ENCODE results near the gene GALNT7.
"Not testable (repeated sequence)": the region's sequence is repeated elsewhere in the genome, so short reads cannot be mapped to it uniquely, and the experiment has no call there.

Gene GALNT7

GRCh38 chr4:173219126-173219437 is 50.5 kb downstream of the GALNT7 start:
- H3K4me1 ChIP-seq (ENCODE audit: insufficient read depth, low read length): peaks cover 18% of the 10 kb centered on the region
- H3K36me3 ChIP-seq (ENCODE audit: insufficient read depth, low read length); H3K9ac ChIP-seq (ENCODE audit: low read depth, low read length); H3K9me3 ChIP-seq (ENCODE audit: control insufficient read depth, insufficient read depth, low read length): not testable (repeated sequence)

GRCh38 chr4:173223743-173224142 is 55.1 kb downstream of the GALNT7 start:
- no peaks in the 10 kb centered on the region; the same call in 1 of the 2 replicates for H3K36me3 ChIP-seq (ENCODE audit: insufficient read depth, low read length)
- no peak overlapping the region for H3K9ac ChIP-seq (ENCODE audit: low read depth, low read length)
- H3K4me1 ChIP-seq (ENCODE audit: insufficient read depth, low read length): peaks cover 15% of the 10 kb centered on the region
- H3K9me3 ChIP-seq (ENCODE audit: control insufficient read depth, insufficient read depth, low read length): no peaks in the 10 kb centered on the region

GRCh38 chr4:173226401-173226888 is 57.8 kb downstream of the GALNT7 start:
- no peak overlapping the region for H3K9ac ChIP-seq (ENCODE audit: low read depth, low read length)
- no peaks in the 10 kb centered on the region for H3K9me3 ChIP-seq (ENCODE audit: control insufficient read depth, insufficient read depth, low read length)
- H3K4me1 ChIP-seq (ENCODE audit: insufficient read depth, low read length): peaks cover 14% of the 10 kb centered on the region
- no peaks in the 10 kb centered on the region; the same call in 1 of the 2 replicates for H3K36me3 ChIP-seq (ENCODE audit: insufficient read depth, low read length)

- H3K9ac ChIP-seq (ENCODE audit: low read depth, low read length): no peak overlapping the region
- no peaks in the 10 kb centered on the region for H3K9me3 ChIP-seq (ENCODE audit: control insufficient read depth, insufficient read depth, low read length)
- H3K4me1 ChIP-seq (ENCODE audit: insufficient read depth, low read length): peaks cover 14% of the 10 kb centered on the region
These were observed 59.1 kb downstream of the GALNT7 start for GRCh38 chr4:173227756-173228155.

GRCh38 chr4:173230062-173230461 is 61.5 kb downstream of the GALNT7 start:
- Histone ChIP-seq H3K36me3 (ENCODE audit: insufficient read depth, low read length) (peaks cover 4% of the 10 kb centered on the region; the same call in 1 of the 2 replicates), H3K4me1 (ENCODE audit: insufficient read depth, low read length) (peaks cover 14% of the 10 kb centered on the region), H3K9ac (ENCODE audit: low read depth, low read length) (no peak overlapping the region), H3K9me3 (ENCODE audit: control insufficient read depth, insufficient read depth, low read length) (no peaks in the 10 kb centered on the region)

More at GRCh38 chr4:173227756-173228155, 59.1 kb downstream of the GALNT7 start:
- no peaks in the 10 kb centered on the region; the same call in 1 of the 2 replicates for H3K36me3 ChIP-seq (ENCODE audit: insufficient read depth, low read length)

- Histone ChIP-seq H3K9ac (ENCODE audit: low read depth, low read length) (no peak overlapping the region), H3K4me1 (ENCODE audit: insufficient read depth, low read length) (peaks cover 18% of the 10 kb centered on the region)
These were observed 63.3 kb downstream of the GALNT7 start for GRCh38 chr4:173231916-173232315.

GRCh38 chr4:173233857-173234256 is 65.2 kb downstream of the GALNT7 start:
- Histone ChIP-seq H3K36me3 (ENCODE audit: insufficient read depth, low read length) (0 out of 2 replicates have a peak, but pooled peaks cover 4% of the 10 kb centered on the region), H3K9ac (ENCODE audit: low read depth, low read length) (no peak overlapping the region), H3K4me1 (ENCODE audit: insufficient read depth, low read length) (peaks cover 24% of the 10 kb centered on the region), H3K9me3 (ENCODE audit: control insufficient read depth, insufficient read depth, low read length) (no peaks in the 10 kb centered on the region)

More at GRCh38 chr4:173231916-173232315, 63.3 kb downstream of the GALNT7 start:
- no peaks in the 10 kb centered on the region for H3K9me3 ChIP-seq (ENCODE audit: control insufficient read depth, insufficient read depth, low read length)
- peaks cover 4% of the 10 kb centered on the region; the same call in 1 of the 2 replicates for H3K36me3 ChIP-seq (ENCODE audit: insufficient read depth, low read length)

GRCh38 chr4:173235050-173235449 is 66.4 kb downstream of the GALNT7 start:
- Histone ChIP-seq H3K9ac (ENCODE audit: low read depth, low read length) (no peak overlapping the region), H3K9me3 (ENCODE audit: control insufficient read depth, insufficient read depth, low read length) (no peaks in the 10 kb centered on the region), H3K36me3 (ENCODE audit: insufficient read depth, low read length) (0 out of 2 replicates have a peak, but pooled peaks cover 4% of the 10 kb centered on the region), H3K4me1 (ENCODE audit: insufficient read depth, low read length) (peaks cover 29% of the 10 kb centered on the region)

GRCh38 chr4:173236301-173236700 is 67.7 kb downstream of the GALNT7 start:
- H3K36me3 ChIP-seq (ENCODE audit: insufficient read depth, low read length): 0 out of 2 replicates have a peak, but pooled peaks cover 4% of the 10 kb centered on the region
- peaks cover 29% of the 10 kb centered on the region for H3K4me1 ChIP-seq (ENCODE audit: insufficient read depth, low read length)
- no peaks in the 10 kb centered on the region for H3K9me3 ChIP-seq (ENCODE audit: control insufficient read depth, insufficient read depth, low read length)
- H3K9ac ChIP-seq (ENCODE audit: low read depth, low read length): no peak overlapping the region

- H3K36me3 ChIP-seq (ENCODE audit: insufficient read depth, low read length): 0 out of 2 replicates have a peak, but pooled peaks cover 4% of the 10 kb centered on the region
- H3K9ac ChIP-seq (ENCODE audit: low read depth, low read length): no peak overlapping the region
- H3K9me3 ChIP-seq (ENCODE audit: control insufficient read depth, insufficient read depth, low read length): no peaks in the 10 kb centered on the region
- H3K4me1 ChIP-seq (ENCODE audit: insufficient read depth, low read length): peaks cover 32% of the 10 kb centered on the region
These were observed 68.5 kb downstream of the GALNT7 start for GRCh38 chr4:173237152-173237551.

GRCh38 chr4:173237762-173238161 is 69.2 kb downstream of the GALNT7 start:
- H3K4me1 ChIP-seq (ENCODE audit: insufficient read depth, low read length): peaks cover 38% of the 10 kb centered on the region

GRCh38 chr4:173240696-173241095 is 72.1 kb downstream of the GALNT7 start:
- Histone ChIP-seq H3K9ac (ENCODE audit: low read depth, low read length) (no peak overlapping the region), H3K4me1 (ENCODE audit: insufficient read depth, low read length) (peaks cover 62% of the 10 kb centered on the region), H3K36me3 (ENCODE audit: insufficient read depth, low read length) (no peaks in the 10 kb centered on the region), H3K9me3 (ENCODE audit: control insufficient read depth, insufficient read depth, low read length) (no peaks in the 10 kb centered on the region)

More at GRCh38 chr4:173237762-173238161, 69.2 kb downstream of the GALNT7 start:
- Histone ChIP-seq H3K9ac (ENCODE audit: low read depth, low read length) (no peak overlapping the region), H3K9me3 (ENCODE audit: control insufficient read depth, insufficient read depth, low read length) (no peaks in the 10 kb centered on the region), H3K36me3 (ENCODE audit: insufficient read depth, low read length) (0 out of 2 replicates have a peak, but pooled peaks cover 4% of the 10 kb centered on the region)

GRCh38 chr4:173242466-173243250 is 74.0 kb downstream of the GALNT7 start:
- Histone ChIP-seq H3K9me3 (ENCODE audit: control insufficient read depth, insufficient read depth, low read length) (no peaks in the 10 kb centered on the region), H3K36me3 (ENCODE audit: insufficient read depth, low read length) (no peaks in the 10 kb centered on the region), H3K4me1 (ENCODE audit: insufficient read depth, low read length) (peaks cover 59% of the 10 kb centered on the region), H3K9ac (ENCODE audit: low read depth, low read length) (no peak overlapping the region)

GRCh38 chr4:173243321-173243720 is 74.7 kb downstream of the GALNT7 start:
- Histone ChIP-seq H3K4me1 (ENCODE audit: insufficient read depth, low read length) (peaks cover 56% of the 10 kb centered on the region), H3K9ac (ENCODE audit: low read depth, low read length) (no peak overlapping the region), H3K36me3 (ENCODE audit: insufficient read depth, low read length) (no peaks in the 10 kb centered on the region), H3K9me3 (ENCODE audit: control insufficient read depth, insufficient read depth, low read length) (no peaks in the 10 kb centered on the region)

All from ES-I3 (cell line).